SU-DHL-6 (cell line): ENCODE measurements around the gene C14orf93.

Experiments
- CTCF ChIP-seq: fragments of 200-600 bp; sonication (generic); IDR thresholded peaks from one replicate; pipeline ENCODE4 v1.5.1; 2017; ENCODE audit warnings: antibody characterized with exemption, mild to moderate bottlenecking, low read length, moderate library complexity; ENCODE audit not compliant: insufficient read depth, poor library complexity, severe bottlenecking
- EZH2phosphoT487 ChIP-seq: fragments of 200-600 bp; sonication (generic), shearing (Covaris generic); conservative IDR thresholded peaks from 2 replicates; pipeline ENCODE4 v1.6.1; 2018; ENCODE audit warnings: mild to moderate bottlenecking, antibody characterized with exemption, low read length, moderate library complexity, mixed read lengths

GRCh38 chr14:22996768-22997654, 12.9 kb downstream of the C14orf93 start:
- no peak for TF ChIP-seq CTCF
- no peak for TF ChIP-seq EZH2phosphoT487
